Occipital lobe (tissue), 3 donors: ENCODE results near the gene CCDC78. TPM values are rescaled to one million over a fixed set of nuclear protein-coding genes. Genes with fewer than 3 reads are reported as not detected.

ENCODE experiments used
- DNase-seq: peaks from one replicate; lab custom pipeline; 2025; lab: John Stamatoyannopoulos, UW
- small RNA-seq: library from RNA; depleted of rRNA; stranded (forward); fragments of <200 nt; gene quantifications from one replicate; pipeline ENCODE3, GENCODE V24; 2014
- total RNA-seq: library from RNA; depleted of rRNA; stranded (reverse); fragments of >200 nt; gene quantifications from one replicate; pipeline ENCODE4 v1.2.3, GENCODE V29; 2014

Gene CCDC78
- total RNA-seq, 1 donor from 2014 or later = 4.2 TPM

DNA sequence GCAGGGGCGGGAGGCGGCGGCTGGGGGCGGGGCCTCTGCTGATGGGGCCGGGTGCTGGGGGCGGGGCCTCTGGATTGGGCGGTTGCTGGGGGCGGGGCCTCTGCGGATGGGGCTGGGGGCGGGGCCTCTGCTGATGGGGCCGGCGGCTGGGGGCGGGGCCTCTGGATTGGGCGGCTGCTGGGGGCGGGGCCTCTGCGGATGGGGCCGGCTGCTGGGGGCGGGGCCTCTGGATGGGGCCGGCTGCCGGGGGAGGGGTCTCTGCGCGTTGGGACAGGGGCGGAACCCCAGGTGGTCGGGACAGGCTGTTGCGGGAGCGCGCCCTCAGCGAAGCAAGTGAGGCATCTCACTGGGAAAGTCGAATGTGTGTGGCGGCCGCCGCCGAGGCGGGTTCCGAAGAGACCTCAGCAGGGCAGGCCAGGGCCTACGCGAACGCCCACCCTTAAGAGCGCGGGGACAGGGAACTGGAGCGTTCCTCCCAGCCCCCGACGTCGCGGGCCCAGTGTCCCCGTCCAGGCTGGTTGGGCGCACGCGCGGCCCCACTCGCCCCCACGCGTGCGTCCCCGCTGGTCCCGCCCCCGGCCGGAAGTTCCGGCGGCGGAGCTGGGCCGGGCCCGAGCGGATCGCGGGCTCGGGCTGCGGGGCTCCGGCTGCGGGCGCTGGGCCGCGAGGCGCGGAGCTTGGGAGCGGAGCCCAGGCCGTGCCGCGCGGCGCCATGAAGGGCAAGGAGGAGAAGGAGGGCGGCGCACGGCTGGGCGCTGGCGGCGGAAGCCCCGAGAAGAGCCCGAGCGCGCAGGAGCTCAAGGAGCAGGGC lies 46.2 kb downstream of the CCDC78 start, which contains the start of gene STUB1:
TSS of gene STUB1 (plus strand) at position 597 of the 811 bp plus-strand sequence. CDS start at position 713, 116 bp downstream.
- peak; percentile 90 for DNase-seq

DNA sequence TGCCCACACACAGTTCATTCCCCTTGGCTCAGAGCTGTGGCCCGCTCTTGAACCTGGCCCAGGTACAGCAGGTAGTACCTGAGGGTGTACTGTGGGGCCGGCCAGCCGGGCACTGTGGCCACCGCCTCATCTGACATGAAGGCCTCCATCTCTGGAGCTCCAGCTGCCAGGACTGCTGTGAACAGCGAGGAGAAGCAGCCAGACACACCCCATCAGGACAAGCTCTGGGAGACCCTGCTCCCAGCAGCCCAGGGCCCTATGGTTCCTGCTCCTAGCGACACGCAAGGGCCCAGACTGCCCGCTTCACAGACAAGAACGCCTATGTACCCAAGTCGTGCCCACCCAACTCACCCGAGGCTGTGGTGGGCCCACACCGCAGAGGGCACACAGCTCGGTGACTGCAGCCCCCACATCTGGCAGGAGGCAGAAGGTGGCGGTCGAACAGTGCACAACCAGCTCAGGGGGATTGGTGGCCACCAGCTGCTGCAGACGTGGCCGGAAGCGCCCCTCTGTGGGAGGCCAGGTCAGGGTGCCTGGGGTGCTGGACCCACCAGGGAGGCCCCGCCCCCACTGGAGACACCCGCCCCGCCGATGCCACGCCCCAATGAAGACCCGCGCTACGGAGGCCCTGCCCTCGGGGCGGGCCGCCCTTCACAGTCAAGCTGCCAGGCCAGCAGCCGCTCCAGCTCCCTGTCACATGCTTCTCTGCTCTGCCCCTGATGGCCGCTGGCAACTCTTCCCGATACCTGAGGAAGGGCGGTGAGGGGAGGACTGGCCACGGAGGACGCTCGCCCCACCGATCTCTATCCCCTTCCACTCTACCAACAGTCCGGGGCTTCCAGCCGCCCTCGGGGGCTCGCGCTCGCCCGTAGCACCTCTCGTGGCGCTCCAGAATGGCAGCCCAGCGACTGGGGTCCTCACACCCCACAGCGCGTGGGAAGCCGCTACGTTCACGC lies 47.1 kb downstream of the CCDC78 start:
- DNase-seq = peak; percentile 38

GRCh38 chr16:678209-678857 lies 47.9 kb downstream of the CCDC78 start:
- no peak for DNase-seq

DNA sequence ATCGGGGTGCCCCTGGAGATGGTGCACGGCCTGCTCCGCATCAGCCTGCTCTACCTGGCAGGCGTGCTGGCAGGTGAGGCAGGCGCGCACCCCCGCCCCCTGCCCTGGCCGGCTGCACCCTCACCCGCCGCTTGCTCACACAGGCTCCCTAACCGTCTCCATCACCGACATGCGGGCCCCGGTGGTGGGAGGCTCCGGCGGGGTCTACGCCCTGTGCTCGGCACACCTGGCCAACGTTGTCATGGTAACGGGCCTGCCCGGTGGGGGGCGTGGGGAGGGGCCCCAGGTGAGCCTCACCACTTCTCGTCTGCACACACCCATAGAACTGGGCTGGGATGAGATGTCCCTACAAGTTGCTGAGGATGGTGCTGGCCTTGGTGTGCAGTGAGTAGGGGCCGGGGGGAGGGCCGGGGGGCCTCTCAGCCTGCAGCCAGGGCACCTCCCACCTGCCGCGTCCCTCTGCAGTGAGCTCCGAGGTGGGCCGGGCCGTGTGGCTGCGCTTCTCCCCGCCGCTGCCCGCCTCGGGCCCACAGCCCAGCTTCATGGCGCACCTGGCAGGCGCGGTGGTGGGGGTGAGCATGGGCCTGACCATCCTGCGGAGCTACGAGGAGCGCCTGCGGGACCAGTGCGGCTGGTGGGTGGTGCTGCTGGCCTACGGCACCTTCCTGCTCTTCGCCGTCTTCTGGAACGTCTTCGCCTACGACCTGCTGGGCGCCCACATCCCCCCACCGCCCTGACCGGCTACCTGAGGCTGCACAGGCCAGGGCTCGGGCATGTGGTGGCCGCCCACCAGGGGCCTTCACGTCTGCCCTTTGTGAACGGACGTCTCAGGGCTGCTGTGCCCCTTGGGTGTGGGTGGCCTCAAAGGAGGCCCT lies 48.7 kb downstream of the CCDC78 start:
- no peak for DNase-seq

- no peak for DNase-seq
These were observed 49.3 kb downstream of the CCDC78 start for GRCh38 chr16:676913-677312.

GRCh38 chr16:676565-676902 lies 49.7 kb downstream of the CCDC78 start:
- DNase-seq = no peak

DNA sequence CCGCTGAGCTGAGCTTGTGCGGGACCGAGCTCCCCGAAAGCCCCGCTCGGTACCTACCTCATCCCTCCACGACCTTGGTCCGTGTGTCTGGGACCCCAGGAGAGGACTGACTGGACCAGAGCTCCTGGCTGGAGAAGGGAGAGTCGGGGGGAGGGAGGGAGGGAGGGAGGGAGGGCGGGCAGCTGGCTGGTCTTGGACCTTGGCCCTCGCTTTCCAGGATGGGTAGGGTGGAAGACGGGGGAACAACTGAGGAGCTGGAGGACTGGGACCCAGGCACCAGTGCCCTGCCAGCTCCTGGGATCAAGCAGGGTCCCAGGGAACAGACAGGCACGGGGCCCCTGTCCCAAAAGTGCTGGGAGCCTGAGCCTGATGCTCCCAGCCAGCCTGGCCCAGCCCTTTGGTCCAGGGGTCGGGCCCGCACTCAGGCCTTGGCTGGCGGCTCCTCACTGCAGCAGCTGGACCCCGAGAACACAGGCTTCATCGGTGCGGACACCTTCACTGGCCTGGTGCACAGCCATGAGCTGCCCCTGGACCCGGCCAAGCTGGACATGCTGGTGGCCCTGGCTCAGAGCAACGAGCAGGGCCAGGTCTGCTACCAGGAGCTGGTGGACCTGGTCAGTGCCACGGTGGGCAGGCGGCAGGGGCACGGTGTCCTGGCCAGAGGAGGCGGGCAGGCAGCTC lies 50.2 kb downstream of the CCDC78 start:
- DNase-seq = no peak

DNA sequence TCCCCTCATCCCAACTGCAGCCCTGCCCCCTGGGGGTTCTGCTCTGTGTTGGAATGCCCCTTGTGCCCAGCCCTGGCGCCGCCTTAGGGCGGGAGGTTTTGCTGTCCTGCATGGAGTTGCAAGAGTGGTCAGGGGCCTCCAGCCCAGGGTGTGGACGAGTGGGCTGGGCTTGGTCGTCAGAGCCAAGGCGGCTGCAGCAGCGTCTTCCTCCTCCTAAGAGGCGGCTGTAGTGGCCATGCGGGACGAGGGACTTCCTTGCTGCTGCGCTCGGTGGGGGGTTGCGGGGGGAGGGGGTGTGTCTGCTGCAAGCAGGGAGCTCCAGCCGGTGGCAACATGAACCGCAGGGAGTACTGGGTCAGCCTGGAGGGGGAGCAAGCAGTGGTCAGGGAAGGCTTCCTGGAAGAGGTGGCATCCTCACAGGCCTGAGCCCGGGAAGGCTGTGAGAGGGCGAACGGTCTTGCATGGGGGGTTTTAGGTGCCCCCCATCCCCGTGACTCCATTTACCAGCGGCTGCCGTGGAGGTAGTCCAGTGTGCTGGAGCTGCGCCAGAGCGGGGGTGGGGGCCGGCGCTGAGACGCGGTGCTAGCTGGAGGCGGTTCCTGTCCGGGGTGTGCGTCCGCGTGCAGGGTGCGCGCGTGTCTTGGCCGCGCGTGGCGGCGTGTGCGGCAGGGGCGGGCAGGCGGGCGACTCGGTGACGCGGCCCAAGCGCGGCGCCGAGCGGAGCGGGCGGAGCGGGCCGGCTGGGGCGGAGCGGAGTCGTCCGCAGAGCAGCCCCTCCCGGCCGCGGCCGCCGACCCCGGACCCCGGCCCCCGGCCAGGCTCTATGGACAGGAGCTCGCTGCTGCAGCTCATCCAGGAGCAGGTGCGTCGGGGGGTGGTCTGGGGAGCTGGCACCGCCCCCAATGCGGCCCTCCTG lies 51.0 kb downstream of the CCDC78 start, which contains the start of gene RHBDL1:
TSS of gene RHBDL1 (plus strand) at position 704 of the 916 bp plus-strand sequence. CDS start at position 824, 120 bp downstream.
- peak; percentile 50 for DNase-seq

GRCh38 chr16:674214-674881 lies 51.9 kb downstream of the CCDC78 start:
- DNase-seq = no peak

- DNase-seq = no peak
These were observed 52.7 kb downstream of the CCDC78 start for GRCh38 chr16:673399-673991.

DNA sequence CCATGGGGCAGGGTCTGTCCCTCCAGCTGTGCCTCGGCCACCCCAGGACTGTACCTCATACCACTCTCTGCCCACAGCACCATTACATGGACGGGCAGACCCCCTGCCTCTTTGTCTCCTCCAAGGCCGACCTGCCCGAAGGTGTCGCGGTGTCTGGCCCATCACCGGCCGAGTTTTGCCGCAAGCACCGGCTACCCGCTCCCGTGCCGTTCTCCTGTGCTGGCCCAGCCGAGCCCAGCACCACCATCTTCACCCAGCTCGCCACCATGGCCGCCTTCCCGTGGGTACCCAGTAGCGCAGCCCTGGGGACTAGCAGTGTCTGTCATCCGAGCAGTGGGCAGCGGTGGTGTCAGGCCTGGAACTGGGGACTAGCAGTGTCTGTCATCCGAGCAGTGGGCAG lies 53.4 kb downstream of the CCDC78 start:
- DNase-seq = no peak

Small RNA genes lying within 50 kb of the gene (small RNA-seq; reads per million reads assigned to genes)
- not detected for gene MIR662

Other genes starting within 250 kb of the CCDC78 start
- 10.3 TPM for gene CAPN15, start 198.7 kb downstream of the CCDC78 start, total RNA-seq
- not detected for gene PRR35, start 166.0 kb downstream of the CCDC78 start, total RNA-seq
- gene NHLRC4, start 159.4 kb downstream of the CCDC78 start, total RNA-seq = 0.31 TPM
- gene PIGQ, start 156.5 kb downstream of the CCDC78 start, total RNA-seq = 18.1 TPM
- 24.2 TPM for gene RAB40C, start 136.4 kb downstream of the CCDC78 start, total RNA-seq
- gene WFIKKN1, start 95.5 kb downstream of the CCDC78 start, total RNA-seq = 0.47 TPM
- 25.3 TPM for gene METTL26, start 90.1 kb downstream of the CCDC78 start, total RNA-seq
- gene MCRIP2, start 84.6 kb downstream of the CCDC78 start, total RNA-seq = 8.9 TPM
- 7.2 TPM for gene WDR90, start 77.1 kb downstream of the CCDC78 start, total RNA-seq
- gene RHOT2, start 58.3 kb downstream of the CCDC78 start, total RNA-seq = 20.9 TPM
- 1.4 TPM for gene RHBDL1, start 50.8 kb downstream of the CCDC78 start, total RNA-seq
- gene STUB1, start 46.0 kb downstream of the CCDC78 start, total RNA-seq = 49.9 TPM
- 14.3 TPM for gene JMJD8, start 42.1 kb downstream of the CCDC78 start, total RNA-seq
- 3.0 TPM for gene WDR24, start 36.0 kb downstream of the CCDC78 start, total RNA-seq
- gene FBXL16, start 20.6 kb downstream of the CCDC78 start, total RNA-seq = 3.7 TPM
- gene METRN, start 11.3 kb downstream of the CCDC78 start, total RNA-seq = 16.7 TPM
- gene ANTKMT, start 5.3 kb downstream of the CCDC78 start, total RNA-seq = 11.5 TPM
- gene HAGHL, start 663 bp upstream of the CCDC78 start, total RNA-seq = 7.0 TPM
- 48.8 TPM for gene CIAO3, start 14.6 kb upstream of the CCDC78 start, total RNA-seq
- not detected for gene MSLN, start 34.3 kb upstream of the CCDC78 start, total RNA-seq
- 11.2 TPM for gene RPUSD1, start 61.9 kb upstream of the CCDC78 start, total RNA-seq
- 8.9 TPM for gene CHTF18, start 62.2 kb upstream of the CCDC78 start, total RNA-seq
- not detected for gene GNG13, start 74.3 kb upstream of the CCDC78 start, total RNA-seq
- 9.4 TPM for gene LMF1, start 244.5 kb upstream of the CCDC78 start, total RNA-seq